GM18907 (cell line): Measurements from ENCODE around the gene LMF1.

ENCODE experiments used
- ATAC-seq: cut with Tn5 transposase; IDR thresholded peaks from one replicate; pipeline ENCODE4 v1.9.1; 2021; ENCODE audit warnings: mild to moderate bottlenecking, moderate library complexity; ENCODE audit not compliant: unreplicated experiment

Gene LMF1

GRCh38 chr16:970766-971581 is at the start of gene LMF1:
Gene LMF1, minus strand, starts transcription at chr16:970984. Its CDS starts 4 bp downstream, at chr16:970980.
- ATAC-seq: peak; percentile 80

GRCh38 chr16:1020091-1020399 is 49.3 kb upstream of the LMF1 start:
- ATAC-seq: no peak

GRCh38 chr16:1019231-1020090 is 48.7 kb upstream of the LMF1 start:
- no peak for ATAC-seq

GRCh38 chr16:1018447-1019198 is 47.8 kb upstream of the LMF1 start:
- no peak for ATAC-seq

GRCh38 chr16:1014771-1015495 is 44.1 kb upstream of the LMF1 start:
- ATAC-seq: no peak

- ATAC-seq: no peak
Observed at GRCh38 chr16:1014221-1014620, 43.4 kb upstream of the LMF1 start.

GRCh38 chr16:1013593-1013900 is 42.8 kb upstream of the LMF1 start:
- ATAC-seq: no peak

GRCh38 chr16:1012722-1013592 is 42.2 kb upstream of the LMF1 start:
- ATAC-seq: no peak

- ATAC-seq: no peak
Observed at GRCh38 chr16:1012135-1012534, 41.4 kb upstream of the LMF1 start.

GRCh38 chr16:1011316-1012082 is 40.7 kb upstream of the LMF1 start:
- no peak for ATAC-seq

- no peak for ATAC-seq
Observed at GRCh38 chr16:1010815-1011214, 40.0 kb upstream of the LMF1 start.

- no peak for ATAC-seq
Observed at GRCh38 chr16:1010251-1010650, 39.5 kb upstream of the LMF1 start.

- no peak for ATAC-seq
Observed at GRCh38 chr16:1009358-1010150, 38.8 kb upstream of the LMF1 start.

- ATAC-seq: no peak
Observed at GRCh38 chr16:1008085-1008484, 37.3 kb upstream of the LMF1 start.

GRCh38 chr16:1007284-1007850 is 36.6 kb upstream of the LMF1 start:
- no peak for ATAC-seq

- ATAC-seq: no peak
Observed at GRCh38 chr16:1006781-1007180, 36.0 kb upstream of the LMF1 start.

GRCh38 chr16:1005286-1005685 is 34.5 kb upstream of the LMF1 start:
- ATAC-seq: no peak
